HL-60 (cell line): ENCODE results near the gene SPTAN1.

Experiments used
- DNase-seq, 2 experiments: peaks; one replicate each; pipeline ENCODE4 v3.0.0-alpha.2; 2010 to 2020; ENCODE audit warnings: low read depth in 1 of 2, low spot score in 1 of 2
- H3K27ac ChIP-seq: fragments of 250-450 bp; sonication (Bioruptor Pico); replicated peaks from 2 replicates; pipeline ENCODE4 v1.5.1; 2020; ENCODE audit warnings: mild to moderate bottlenecking, moderate library complexity
- H3K27me3 ChIP-seq: fragments of 250-450 bp; sonication (Bioruptor Pico); 2 replicates; pipeline ENCODE4 v1.5.1; 2021; ENCODE audit warnings: mild to moderate bottlenecking, moderate library complexity; ENCODE audit not compliant: insufficient read depth, poor library complexity, severe bottlenecking
- H3K4me3 ChIP-seq: replicated peaks from 2 replicates; pipeline ENCODE4 v1.5.1; 2011; ENCODE audit warnings: mild to moderate bottlenecking, control low read depth, low read length; ENCODE audit not compliant: insufficient read depth
- CTCF ChIP-seq: IDR thresholded peaks from one replicate; pipeline ENCODE4 v1.5.1; 2011; ENCODE audit warnings: low read length, control low read depth, inconsistent platforms; ENCODE audit not compliant: insufficient read depth
- GABPA ChIP-seq: IDR thresholded peaks from 2 replicates; pipeline ENCODE4 v1.6.1; 2012; ENCODE audit warnings: low read depth
- POLR2AphosphoS5 ChIP-seq: IDR thresholded peaks from 2 replicates; pipeline ENCODE4 v1.6.1; 2012; ENCODE audit warnings: low read depth
- REST ChIP-seq: IDR thresholded peaks from 2 replicates; pipeline ENCODE4 v1.6.1; 2012; ENCODE audit warnings: low read depth; ENCODE audit not compliant: insufficient replicate concordance
- SPI1 ChIP-seq: IDR thresholded peaks from 2 replicates; pipeline ENCODE4 v1.6.1; 2012; ENCODE audit warnings: low read depth, mild to moderate bottlenecking, borderline replicate concordance

The SPTAN1 gene

DNA sequence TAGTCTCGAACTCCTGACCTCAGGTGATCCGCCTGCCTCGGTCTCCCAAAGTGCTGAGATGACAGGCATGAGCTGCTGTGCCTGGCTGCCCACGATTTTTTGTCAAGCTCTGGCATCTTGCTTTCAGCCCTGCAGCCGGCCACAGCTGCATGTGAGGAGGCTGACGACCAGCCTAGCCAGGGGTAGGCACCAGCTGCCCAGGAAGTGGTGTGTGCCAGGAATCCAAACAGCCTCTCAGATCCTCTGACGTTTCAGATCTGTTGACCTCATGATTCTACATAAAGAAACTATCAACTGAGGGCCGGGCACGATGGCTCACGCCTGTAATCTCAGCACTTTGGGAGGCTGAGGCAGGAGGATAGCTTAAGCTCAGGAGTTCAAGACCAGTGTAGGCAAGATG lies 85.3 kb downstream of the SPTAN1 start:
- Histone ChIP-seq H3K27ac (no peak overlapping the region), H3K4me3 (no peak overlapping the region), H3K27me3 (no peaks in the 10 kb centered on the region)
- DNase-seq, result no peak
- TF ChIP-seq CTCF (no peak), GABPA (no peak)

DNA sequence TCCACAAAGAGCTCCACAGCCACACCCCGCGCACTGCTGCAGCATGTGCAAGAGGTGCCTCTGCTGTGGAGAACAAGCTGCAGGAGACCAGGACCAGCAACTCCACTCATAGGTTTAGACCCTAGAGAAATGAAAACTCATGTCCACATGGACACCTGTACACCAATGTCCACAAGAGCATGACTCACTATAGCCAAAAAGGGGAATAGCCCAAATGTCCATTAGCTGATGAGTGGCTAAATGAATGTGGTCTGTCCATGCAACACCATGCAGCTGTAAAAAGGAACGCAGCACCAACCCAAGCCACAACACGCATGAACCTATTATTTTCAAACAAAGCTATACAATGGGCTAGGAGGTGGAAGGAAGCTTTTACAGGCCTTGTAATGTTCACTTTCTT lies 86.2 kb downstream of the SPTAN1 start:
- no peak for TF ChIP-seq GABPA
- TF ChIP-seq SPI1, result no peak
- no peak for TF ChIP-seq CTCF
- H3K27ac ChIP-seq, result no peak overlapping the region
- DNase-seq, result no peak
- no peaks in the 10 kb centered on the region for H3K27me3 ChIP-seq
- H3K4me3 ChIP-seq, result no peak overlapping the region

DNA sequence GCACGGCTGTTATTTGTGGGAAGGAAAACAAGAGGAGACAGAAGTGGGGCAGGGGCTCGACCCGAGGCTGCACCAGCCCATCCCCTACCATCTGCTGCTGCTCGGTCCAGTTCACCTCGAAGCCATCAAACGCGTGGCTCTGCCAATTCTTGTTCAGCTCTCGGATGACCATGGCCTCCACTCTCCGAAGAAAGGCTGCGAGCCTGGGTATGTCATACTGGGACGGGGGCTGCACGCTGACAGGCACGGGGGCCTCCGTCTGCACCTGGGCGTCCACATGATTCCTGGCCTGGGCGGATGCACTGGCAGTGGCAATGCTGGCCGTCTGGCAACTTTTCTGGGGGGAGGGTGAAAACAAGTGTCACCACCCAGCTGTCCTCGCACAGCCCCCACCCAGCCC lies 88.2 kb downstream of the SPTAN1 start:
- Histone ChIP-seq H3K27ac (no peak overlapping the region), H3K4me3 (no peak overlapping the region), H3K27me3 (no peaks in the 10 kb centered on the region)
- DNase-seq, result no peak
- TF ChIP-seq POLR2AphosphoS5 (no peak), REST (no peak), SPI1 (no peak), GABPA (no peak), CTCF (no peak)

- no peak overlapping the region for H3K4me3 ChIP-seq
- TF ChIP-seq CTCF (no peak), GABPA (no peak), REST (no peak), POLR2AphosphoS5 (no peak), SPI1 (no peak)
- H3K27ac ChIP-seq, result no peak overlapping the region
- DNase-seq, result no peak
- H3K27me3 ChIP-seq, result no peaks in the 10 kb centered on the region
These were observed 90.4 kb downstream of the SPTAN1 start for GRCh38 chr9:128642675-128643245.
